HG02840 (cell line): Measurements from ENCODE around the gene DCDC2B.

Experiments used
- ATAC-seq: cut with Tn5 transposase; IDR thresholded peaks from one replicate; pipeline ENCODE4 v1.9.1; 2021; ENCODE audit warnings: mild to moderate bottlenecking, moderate library complexity, moderate number of reproducible peaks; ENCODE audit not compliant: unreplicated experiment, low FRiP score

DCDC2B gene

GRCh38 chr1:32195972-32196823, 12.7 kb upstream of the DCDC2B start:
- no peak for ATAC-seq

DNA sequence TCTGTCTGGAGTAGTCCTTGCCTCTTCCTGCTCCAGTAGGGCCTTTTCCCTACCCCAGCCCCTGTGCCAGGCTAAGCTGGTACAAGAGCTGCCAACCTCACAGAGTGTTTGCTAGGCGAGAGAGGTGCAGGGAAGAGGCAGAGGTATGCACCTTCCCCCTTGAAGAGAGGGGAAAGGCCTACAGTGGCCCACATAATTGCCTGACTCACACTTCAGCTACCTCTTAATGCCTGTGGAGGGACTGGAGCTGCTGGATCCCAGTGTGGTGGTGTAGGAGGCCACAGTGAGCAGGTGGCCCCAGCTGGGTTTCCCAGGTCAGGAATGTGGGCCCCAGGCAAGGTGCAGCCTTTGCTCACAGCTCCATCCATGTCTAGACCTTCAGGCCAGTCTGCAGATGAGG, 11.8 kb upstream of the DCDC2B start:
- ATAC-seq = no peak

GRCh38 chr1:32197837-32198236, 11.1 kb upstream of the DCDC2B start:
- no peak for ATAC-seq

- no peak for ATAC-seq
These were observed 10.4 kb upstream of the DCDC2B start for GRCh38 chr1:32198237-32199042.

DNA sequence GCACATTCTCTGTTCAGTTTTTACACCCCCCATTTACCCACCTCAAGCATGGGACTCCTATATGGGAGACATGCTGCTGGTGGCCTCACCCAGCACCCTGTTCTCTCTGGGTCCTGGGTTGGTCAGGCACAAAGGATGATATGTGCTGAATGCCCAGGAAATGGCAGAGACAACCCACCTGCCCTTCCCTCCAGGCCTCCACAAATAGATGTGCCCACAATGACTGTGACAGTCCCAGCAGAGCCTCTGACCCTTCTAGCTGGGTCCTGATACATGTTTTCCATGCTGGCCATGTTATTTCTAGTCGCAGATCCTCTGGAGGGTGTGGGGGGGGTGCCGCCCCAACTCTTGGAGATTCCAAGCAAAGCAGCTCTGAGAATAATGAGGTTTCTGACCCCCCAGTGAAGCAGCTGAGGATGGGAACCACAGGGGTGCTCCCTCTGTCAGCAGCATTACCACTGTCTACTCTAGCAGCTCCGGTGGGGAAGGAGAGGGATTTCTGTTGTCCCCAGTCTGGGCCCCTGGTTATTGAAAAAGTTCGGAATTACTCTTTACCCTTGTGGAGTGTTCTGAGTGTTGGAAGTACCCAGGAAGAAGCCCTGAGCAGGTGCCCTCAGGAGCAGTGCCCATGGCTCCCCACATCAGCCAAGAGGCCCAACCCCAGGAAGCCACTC, 9.7 kb upstream of the DCDC2B start:
- no peak for ATAC-seq

- ATAC-seq = no peak
These were observed 9.2 kb upstream of the DCDC2B start for GRCh38 chr1:32199717-32200072.

- no peak for ATAC-seq
These were observed 8.5 kb upstream of the DCDC2B start, which contains the start of gene CCDC28B for GRCh38 chr1:32200226-32201010. Gene CCDC28B, plus strand, starts transcription at chr1:32200595. Its CDS starts 1,341 bp downstream, at chr1:32201936.

- no peak for ATAC-seq
These were observed 7.7 kb upstream of the DCDC2B start for GRCh38 chr1:32201011-32201855.

- no peak for ATAC-seq
These were observed 3.9 kb upstream of the DCDC2B start for GRCh38 chr1:32204943-32205361.

DNA sequence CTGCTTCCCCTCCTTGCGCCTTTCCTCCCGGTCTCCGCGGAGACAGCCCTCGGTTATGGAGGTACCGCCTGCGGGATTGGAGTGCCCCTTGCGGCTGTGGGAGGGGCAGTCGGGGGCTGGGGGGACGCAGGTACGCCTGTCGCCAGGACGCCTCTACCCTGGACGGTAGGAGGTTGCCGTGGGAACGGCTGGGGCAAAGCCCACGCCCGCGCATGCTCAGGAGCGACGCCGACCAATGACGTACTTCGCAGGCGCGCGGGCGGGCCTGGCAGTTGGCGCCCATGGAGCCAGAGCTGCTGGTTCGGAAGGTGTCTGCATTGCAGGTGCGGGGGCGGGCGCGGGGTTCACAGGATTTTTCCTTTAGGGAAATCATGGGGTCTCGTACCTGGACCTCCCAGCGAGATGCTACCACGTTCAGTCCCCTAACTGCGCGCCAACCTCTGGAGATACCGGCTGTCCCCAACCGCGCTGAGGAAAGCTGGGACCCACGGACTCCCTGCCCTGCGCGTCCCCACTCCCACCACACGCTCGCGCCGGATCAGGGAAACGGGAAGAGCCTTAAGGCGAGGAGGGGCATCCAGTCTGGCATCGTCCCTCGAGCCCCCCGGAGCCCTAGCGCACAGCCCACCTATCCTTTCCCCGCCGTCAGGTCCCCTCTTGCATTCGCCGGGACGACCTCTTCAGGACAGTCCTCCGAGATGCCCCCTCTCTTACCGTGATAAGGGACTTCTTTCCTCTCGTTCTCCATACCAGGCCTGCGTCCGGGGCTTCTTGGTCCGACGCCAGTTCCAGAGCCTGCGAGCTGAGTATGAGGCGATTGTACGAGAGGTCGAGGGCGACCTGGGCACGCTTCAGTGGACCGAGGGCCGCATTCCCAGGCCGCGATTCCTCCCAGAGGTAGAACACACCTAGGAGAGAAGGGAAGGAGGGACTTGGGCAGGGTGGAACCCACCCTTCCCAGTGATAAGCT, 3.2 kb upstream of the DCDC2B start, which contains the start of gene IQCC:
IQCC (plus strand) TSS at position 271 of the 970 bp plus-strand sequence; CDS start at position 282, 11 bp downstream.
- peak; percentile 42 for ATAC-seq

GRCh38 chr1:32208469-32208868, 420 bp upstream of the DCDC2B start:
- no peak for ATAC-seq

GRCh38 chr1:32215629-32216480, 7.0 kb downstream of the DCDC2B start:
- no peak for ATAC-seq

- no peak for ATAC-seq
These were observed 7.7 kb downstream of the DCDC2B start for GRCh38 chr1:32216566-32216965.

DNA sequence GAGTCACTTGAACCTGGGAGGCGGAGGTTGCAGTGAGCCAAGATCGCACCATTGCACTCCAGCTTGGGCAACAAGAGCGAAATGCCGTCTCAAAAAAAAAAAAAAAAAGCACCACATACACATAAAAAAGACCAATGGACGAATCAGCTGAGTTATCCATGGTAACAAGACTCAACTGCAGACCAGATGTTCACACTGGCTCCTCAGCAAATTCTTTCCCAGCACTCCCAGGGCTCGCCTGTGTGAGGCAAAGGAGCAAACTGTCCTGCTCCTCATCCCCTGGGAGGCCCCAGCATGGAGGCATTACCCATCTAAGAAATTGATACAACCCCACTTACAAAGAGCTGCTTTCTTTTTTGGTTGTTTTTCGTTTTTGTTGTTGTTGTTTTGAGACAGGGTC, 10.1 kb downstream of the DCDC2B start:
- ATAC-seq = no peak

- ATAC-seq = no peak
These were observed 12.1 kb downstream of the DCDC2B start for GRCh38 chr1:32220746-32221580.

DNA sequence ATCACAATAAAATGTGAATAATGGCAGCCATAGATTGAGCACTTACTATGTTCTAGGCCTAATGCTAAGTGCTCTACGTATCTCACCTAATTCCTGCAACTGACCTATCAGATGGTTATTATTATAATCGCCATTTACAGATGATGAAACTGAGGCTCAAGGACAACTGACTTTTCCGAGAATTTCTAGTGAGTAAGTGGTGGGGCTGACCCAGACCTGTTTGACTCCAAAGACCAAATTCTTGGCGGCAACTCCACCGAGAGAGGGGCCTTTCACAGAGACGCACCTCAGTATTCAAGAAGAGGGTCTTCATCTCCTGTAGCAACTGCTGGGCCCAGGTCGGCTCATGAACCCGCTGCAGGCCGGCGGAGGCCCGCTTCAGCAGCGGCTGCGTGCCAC, 12.7 kb downstream of the DCDC2B start:
- ATAC-seq = peak; percentile 6
